ENCODE data around the gene ANP32A. TPM values are rescaled to one million over a fixed set of nuclear protein-coding genes. Genes with fewer than 3 reads are reported as not detected.
"Not testable (repeated sequence)": the region's sequence is repeated elsewhere in the genome, so short reads cannot be mapped to it uniquely, and the experiment has no call there.

The ANP32A gene
- 246 and 273 TPM in 2 replicates for total RNA-seq (2014; rRNA removed; shearing (Covaris generic))

- H3K9me3 ChIP-seq (replicated peaks) = no peaks in the 10 kb centered on the region
- H3K27me3 ChIP-seq = no peaks in the 10 kb centered on the region
- DNase-seq = peak; percentile 98
- peaks cover 8% of the 10 kb centered on the region; the same call in 1 of the 2 replicates for H3K36me3 ChIP-seq
- peaks cover 18% of the 10 kb centered on the region for H3K4me1 ChIP-seq
- peak within 1 kb of the TSS; percentile 98 for H3K4me3 ChIP-seq
- H3K27ac ChIP-seq = peak within 1 kb of the TSS; percentile 100
Measured at GRCh38 chr15:68820295-68821189, at the start of gene ANP32A. TSS of gene ANP32A (minus strand) at chr15:68820895. CDS start at chr15:68820751, 144 bp downstream.

DNA sequence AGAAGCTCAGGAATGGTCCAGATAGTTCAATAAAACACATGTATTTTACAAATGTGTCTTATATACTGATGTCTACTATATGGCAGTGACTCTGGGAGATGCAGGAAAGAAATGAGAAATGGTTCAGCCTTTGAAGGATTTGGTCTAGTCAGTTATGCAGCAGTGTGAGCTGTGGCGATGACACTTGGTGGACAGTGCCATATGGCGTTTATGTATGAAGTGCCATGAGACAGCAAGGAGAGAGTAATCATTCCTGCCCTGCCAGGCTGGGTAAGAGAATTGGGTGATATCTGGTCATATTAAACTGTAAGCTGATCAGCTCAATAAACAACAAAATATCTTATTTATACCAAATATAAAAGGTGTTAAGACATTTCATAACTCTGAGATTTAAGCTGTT lies 47.6 kb upstream of the ANP32A start:
- Histone ChIP-seq H3K9me3 (replicated peaks) (no peaks in the 10 kb centered on the region), H3K27ac (no peak overlapping the region), H3K27me3 (0 out of 2 replicates have a peak, but pooled peaks cover 1% of the 10 kb centered on the region), H3K4me3 (no peak overlapping the region), H3K36me3 (no peaks in the 10 kb centered on the region), H3K4me1 (no peaks in the 10 kb centered on the region)
- DNase-seq = no peak

- no peak overlapping the region for H3K27ac ChIP-seq
- H3K36me3 ChIP-seq = no peaks in the 10 kb centered on the region
- DNase-seq = no peak
- H3K27me3 ChIP-seq = no peaks in the 10 kb centered on the region
- no peaks in the 10 kb centered on the region for H3K4me1 ChIP-seq
- H3K9me3 ChIP-seq (replicated peaks) = peaks cover 13% of the 10 kb centered on the region; the same call in 1 of the 2 replicates
- no peak overlapping the region for H3K4me3 ChIP-seq
Measured at GRCh38 chr15:68862415-68862814, 41.7 kb upstream of the ANP32A start.

DNA sequence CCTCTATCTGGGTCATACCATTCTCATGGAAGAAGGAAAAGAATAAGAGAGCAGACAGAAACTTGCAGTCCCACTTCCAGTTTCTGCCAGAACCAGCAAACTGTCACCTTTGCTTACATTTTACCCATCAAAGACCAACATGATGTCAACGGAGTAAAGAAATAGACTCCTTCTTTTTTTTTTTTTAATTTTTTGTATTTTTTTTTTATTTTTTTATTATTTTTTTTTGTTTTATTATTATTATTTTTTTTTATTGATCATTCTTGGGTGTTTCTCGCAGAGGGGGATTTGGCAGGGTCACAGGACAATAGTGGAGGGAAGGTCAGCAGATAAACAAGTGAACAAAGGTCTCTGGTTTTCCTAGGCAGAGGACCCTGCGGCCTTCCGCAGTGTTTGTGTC lies 38.0 kb upstream of the ANP32A start:
- DNase-seq, H3K4me1 ChIP-seq, H3K36me3 ChIP-seq, H3K27me3 ChIP-seq, H3K27ac ChIP-seq, H3K4me3 ChIP-seq: not testable (repeated sequence)
- H3K9me3 ChIP-seq (replicated peaks) = peaks cover 19% of the 10 kb centered on the region

- DNase-seq, H3K4me3 ChIP-seq, H3K4me1 ChIP-seq, H3K27me3 ChIP-seq, H3K36me3 ChIP-seq, H3K27ac ChIP-seq: not testable (repeated sequence)
- H3K9me3 ChIP-seq (replicated peaks) = peaks cover 18% of the 10 kb centered on the region
Measured at GRCh38 chr15:68857443-68857842, 36.7 kb upstream of the ANP32A start.

DNA sequence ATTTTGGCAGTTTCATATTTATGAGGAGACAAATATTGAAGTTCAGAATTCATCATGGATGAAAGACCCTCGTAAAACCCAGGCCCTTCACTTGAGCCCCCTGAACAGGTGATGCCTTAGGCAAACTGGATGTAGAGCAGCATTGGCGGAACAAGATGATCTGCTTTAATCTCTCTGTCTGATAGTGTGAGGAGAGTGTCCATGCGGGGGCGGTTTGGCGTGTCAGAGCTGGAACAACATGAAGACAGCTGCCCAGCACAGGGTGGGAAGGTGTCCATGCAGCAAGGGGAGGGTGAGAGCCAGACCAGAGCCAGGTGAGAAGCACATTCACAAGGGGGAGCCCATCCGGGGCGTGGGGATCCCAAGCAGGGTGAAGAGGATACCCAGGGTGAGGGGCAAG lies 31.8 kb upstream of the ANP32A start:
- H3K36me3 ChIP-seq = no peaks in the 10 kb centered on the region
- H3K27ac ChIP-seq = no peak overlapping the region
- no peak overlapping the region for H3K4me3 ChIP-seq
- H3K27me3 ChIP-seq = no peaks in the 10 kb centered on the region
- peak; percentile 69 to 85 for DNase-seq
- peaks cover 19% of the 10 kb centered on the region for H3K4me1 ChIP-seq
- peaks cover 7% of the 10 kb centered on the region; the same call in 1 of the 2 replicates for H3K9me3 ChIP-seq (replicated peaks)

DNA sequence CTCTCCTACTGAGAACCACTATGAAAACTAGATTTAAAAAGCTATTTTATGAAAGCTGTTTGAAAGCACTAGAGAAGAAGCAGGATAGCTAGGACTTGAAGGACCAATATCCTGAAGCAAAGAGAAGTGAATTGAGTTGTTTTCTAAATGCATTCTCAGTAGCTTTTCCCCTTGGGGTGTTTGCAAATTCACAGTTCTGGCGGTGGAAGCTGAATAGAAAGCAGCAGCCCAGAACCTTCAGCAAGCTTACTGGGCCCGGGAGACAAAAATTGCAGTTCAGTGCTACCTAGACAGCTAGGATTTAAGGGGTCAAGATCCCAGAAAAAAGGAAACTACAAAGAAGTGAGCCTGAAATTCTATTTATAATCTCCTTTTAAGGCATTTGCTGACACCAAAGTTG lies 31.3 kb upstream of the ANP32A start:
- peaks cover 2% of the 10 kb centered on the region; the same call in 1 of the 2 replicates for H3K9me3 ChIP-seq (replicated peaks)
- no peaks in the 10 kb centered on the region for H3K36me3 ChIP-seq
- no peaks in the 10 kb centered on the region for H3K27me3 ChIP-seq
- H3K27ac ChIP-seq = no peak overlapping the region
- peaks cover 19% of the 10 kb centered on the region for H3K4me1 ChIP-seq
- H3K4me3 ChIP-seq = no peak overlapping the region
- DNase-seq = peak in 1 of 2 experiments; percentile 13

GRCh38 chr15:68849497-68849896 lies 28.8 kb upstream of the ANP32A start:
- no peak overlapping the region for H3K4me3 ChIP-seq
- H3K9me3 ChIP-seq (replicated peaks) = no peaks in the 10 kb centered on the region
- no peak overlapping the region for H3K27ac ChIP-seq
- H3K36me3 ChIP-seq = no peaks in the 10 kb centered on the region
- H3K27me3 ChIP-seq = no peaks in the 10 kb centered on the region
- H3K4me1 ChIP-seq = peaks cover 19% of the 10 kb centered on the region
- DNase-seq = no peak

GRCh38 chr15:68846851-68847439 lies 26.2 kb upstream of the ANP32A start:
- Histone ChIP-seq H3K27me3 (0 out of 2 replicates have a peak, but pooled peaks cover 2% of the 10 kb centered on the region), H3K4me1 (peaks cover 9% of the 10 kb centered on the region; the same call in 1 of the 2 replicates)
- no peak for DNase-seq

GRCh38 chr15:68844856-68845550 lies 24.3 kb upstream of the ANP32A start:
- Histone ChIP-seq H3K4me3 (no peak overlapping the region), H3K4me1 (no peaks in the 10 kb centered on the region), H3K27me3 (0 out of 2 replicates have a peak, but pooled peaks cover 2% of the 10 kb centered on the region), H3K9me3 (replicated peaks) (no peaks in the 10 kb centered on the region), H3K27ac (no peak overlapping the region), H3K36me3 (no peaks in the 10 kb centered on the region)
- no peak for DNase-seq

More at GRCh38 chr15:68846851-68847439, 26.2 kb upstream of the ANP32A start:
- Histone ChIP-seq H3K4me3 (no peak overlapping the region), H3K27ac (no peak overlapping the region), H3K36me3 (no peaks in the 10 kb centered on the region), H3K9me3 (replicated peaks) (no peaks in the 10 kb centered on the region)

DNA sequence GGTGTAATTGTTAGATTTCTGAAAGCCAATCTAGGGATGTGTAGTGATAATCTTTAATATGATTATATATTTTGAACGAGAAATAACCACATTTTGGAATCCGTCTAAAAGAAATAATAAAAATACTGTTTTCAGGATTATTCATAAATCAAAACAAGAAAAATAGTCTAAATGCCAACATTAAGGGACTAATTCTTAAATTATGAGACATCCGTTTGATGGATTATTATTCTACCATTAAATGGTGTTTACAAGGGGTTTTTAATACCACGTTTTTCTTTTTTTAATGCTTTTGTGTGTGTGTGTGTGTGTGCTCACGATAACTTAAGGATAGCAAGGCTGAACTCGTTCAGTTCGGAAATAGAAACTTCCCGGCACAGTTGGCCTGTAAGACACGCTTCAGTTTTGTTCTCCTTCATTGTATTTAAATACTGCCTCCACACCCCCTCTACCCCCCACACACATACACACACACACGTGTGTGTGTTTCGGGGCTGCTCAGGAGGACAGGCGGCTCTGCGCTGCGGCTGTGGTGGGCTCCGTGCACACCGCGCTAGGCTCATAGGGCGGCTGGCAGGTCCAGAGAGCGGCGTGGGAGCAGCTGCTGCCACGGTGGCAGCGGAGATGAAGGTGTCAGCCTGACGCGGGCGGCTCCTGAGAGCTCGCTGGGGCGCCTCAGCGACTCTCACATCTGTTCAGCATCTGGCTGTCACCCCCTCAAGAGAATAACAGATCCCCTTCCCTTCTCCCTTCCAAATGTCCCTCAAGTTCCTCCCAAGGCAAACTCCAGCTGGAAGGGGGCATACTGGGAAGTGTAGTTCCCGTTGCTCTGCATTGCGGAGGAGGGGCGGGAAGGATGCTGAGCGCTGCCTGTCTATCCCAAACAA lies 23.0 kb upstream of the ANP32A start:
- no peaks in the 10 kb centered on the region for H3K36me3 ChIP-seq
- no peaks in the 10 kb centered on the region for H3K4me1 ChIP-seq
- H3K27ac ChIP-seq = no peak overlapping the region
- 0 out of 2 replicates have a peak, but pooled peaks cover 2% of the 10 kb centered on the region for H3K27me3 ChIP-seq
- no peak overlapping the region for H3K4me3 ChIP-seq
- no peaks in the 10 kb centered on the region for H3K9me3 ChIP-seq (replicated peaks)
- DNase-seq = no peak

- H3K27me3 ChIP-seq = 0 out of 2 replicates have a peak, but pooled peaks cover 2% of the 10 kb centered on the region
- H3K9me3 ChIP-seq (replicated peaks) = no peaks in the 10 kb centered on the region; the same call in 1 of the 2 replicates
- H3K4me1 ChIP-seq = no peaks in the 10 kb centered on the region
- no peak overlapping the region for H3K27ac ChIP-seq
- no peak overlapping the region for H3K4me3 ChIP-seq
- no peaks in the 10 kb centered on the region for H3K36me3 ChIP-seq
- DNase-seq = no peak
Measured at GRCh38 chr15:68842958-68843357, 22.3 kb upstream of the ANP32A start.

GRCh38 chr15:68834346-68834745 lies 13.7 kb upstream of the ANP32A start:
- H3K27me3 ChIP-seq = no peaks in the 10 kb centered on the region
- peaks cover 5% of the 10 kb centered on the region; the same call in 1 of the 2 replicates for H3K4me1 ChIP-seq
- no peak overlapping the region for H3K27ac ChIP-seq
- H3K4me3 ChIP-seq = no peak overlapping the region
- no peak for DNase-seq
- no peaks in the 10 kb centered on the region; the same call in 1 of the 2 replicates for H3K9me3 ChIP-seq (replicated peaks)
- H3K36me3 ChIP-seq = no peaks in the 10 kb centered on the region
